Keratinocyte (primary cell): ENCODE data around the gene PCDHGB4. TPM values are rescaled to one million over a fixed set of nuclear protein-coding genes. Genes with fewer than 3 reads are reported as not detected.

Source experiments
- DNase-seq: peaks from one replicate; pipeline ENCODE4 v3.0.0-alpha.2; 2011; ENCODE audit warnings: low read depth, missing footprints, low spot score
- FAIRE-seq: peaks from 2 replicates; lab custom pipeline; 2011; peaks lifted over from hg19 to GRCh38; lab: Jason Lieb, UNC
- H2AFZ ChIP-seq: 2 replicates; pipeline ENCODE4 v1.6.0; 2012; ENCODE audit warnings: low read length, control low read depth, inconsistent platforms; ENCODE audit not compliant: control insufficient read depth
- H3K27ac ChIP-seq: 2 replicates; pipeline ENCODE4 v1.5.1; 2011; ENCODE audit warnings: low read length; ENCODE audit not compliant: control insufficient read depth, insufficient read depth
- H3K27me3 ChIP-seq: 3 replicates; pipeline ENCODE4 v1.6.0; 2011; ENCODE audit warnings: low read length; ENCODE audit not compliant: control insufficient read depth, insufficient read depth; ENCODE audit errors: extremely low read depth
- H3K36me3 ChIP-seq, 2 experiments: 2 replicates in 1 of 2; 3 replicates in 1 of 2; pipeline ENCODE4 v1.5.1; 2011; ENCODE audit warnings: low read length in 2 of 2, mild to moderate bottlenecking in 1 of 2; ENCODE audit not compliant: control insufficient read depth in 2 of 2, insufficient read depth in 2 of 2; ENCODE audit errors: extremely low read depth in 1 of 2
- H3K4me1 ChIP-seq: 3 replicates; pipeline ENCODE4 v1.5.1; 2011; ENCODE audit warnings: low read length; ENCODE audit not compliant: control insufficient read depth, insufficient read depth; ENCODE audit errors: extremely low read depth
- H3K4me2 ChIP-seq: 3 replicates; pipeline ENCODE4 v1.6.0; 2011; ENCODE audit warnings: low read depth, low read length; ENCODE audit not compliant: control insufficient read depth, insufficient read depth; ENCODE audit errors: extremely low read depth
- H3K4me3 ChIP-seq, 3 experiments: fragments of 200-600 bp in 1 of 3; sonication (generic) in 1 of 3; 2 replicates in 2 of 3; 3 replicates in 1 of 3; pipeline ENCODE4 v1.5.1; 2011 to 2016; ENCODE audit warnings: low read length in 3 of 3, mild to moderate bottlenecking in 3 of 3, control low read depth in 2 of 3, inconsistent platforms in 1 of 3, low read depth in 1 of 3, mixed read lengths in 1 of 3, mixed run types in 1 of 3, moderate library complexity in 1 of 3; ENCODE audit not compliant: control insufficient read depth in 2 of 3, insufficient read depth in 2 of 3; ENCODE audit errors: extremely low read depth in 1 of 3
- H3K79me2 ChIP-seq: 2 replicates; pipeline ENCODE4 v1.6.0; 2012; ENCODE audit warnings: low read length; ENCODE audit not compliant: control insufficient read depth, insufficient read depth
- H3K9ac ChIP-seq: 3 replicates; pipeline ENCODE4 v1.6.0; 2011; ENCODE audit warnings: low read length; ENCODE audit not compliant: control insufficient read depth, insufficient read depth; ENCODE audit errors: extremely low read depth
- H3K9me1 ChIP-seq: 3 replicates; pipeline ENCODE4 v1.6.0; 2011; ENCODE audit warnings: low read length; ENCODE audit not compliant: control insufficient read depth, insufficient read depth; ENCODE audit errors: extremely low read depth
- H3K9me3 ChIP-seq: 2 replicates; pipeline ENCODE4 v1.5.1; 2012; ENCODE audit warnings: low read depth, low read length; ENCODE audit not compliant: control insufficient read depth
- H4K20me1 ChIP-seq: 3 replicates; pipeline ENCODE4 v1.6.0; 2011; ENCODE audit warnings: low read length; ENCODE audit not compliant: control insufficient read depth, insufficient read depth; ENCODE audit errors: extremely low read depth
- EZH2 ChIP-seq: IDR thresholded peaks from one replicate; pipeline ENCODE4 v1.6.1; 2012; ENCODE audit warnings: inconsistent platforms, mild to moderate bottlenecking, low read length, moderate library complexity
- dilution Hi-C: fragments of 300-500 bp; cut with MboI; formaldehyde crosslinking; loops from one replicate; pipeline ENCODE4 v1.7.0; 2020; ENCODE audit warnings: low sequenced_read_pairs; ENCODE audit not compliant: extremely low pct_ligation_motif_present
- polyA plus RNA-seq, 5 experiments: library from polyadenylated mRNA; depleted of rRNA in 3 of 5; stranded (reverse) in 3 of 5; stranded (forward) in 1 of 5; unstranded in 1 of 5; fragments of >200 nt; gene quantifications; 1 replicate in 1 of 5; 2 replicates in 3 of 5; 3 replicates in 1 of 5; pipeline versions ENCODE4 v1.2.1 to v1.2.3, GENCODE V29; 2011 to 2012; ENCODE audit warnings: missing spikeins in 2 of 5, low read depth in 1 of 5, low replicate concordance in 1 of 5
- TF ChIP-seq, protein P1 (sequence below), 3 experiments: IDR thresholded peaks in 1 of 3; conservative IDR thresholded peaks in 1 of 3; optimal IDR thresholded peaks in 1 of 3; 2 replicates in 2 of 3; 3 replicates in 1 of 3; pipeline versions ENCODE3 to v1.5.1; 2011; ENCODE audit warnings: low read length in 3 of 3, mild to moderate bottlenecking in 3 of 3, moderate library complexity in 2 of 3, control low read depth in 1 of 3, inconsistent platforms in 1 of 3; ENCODE audit not compliant: insufficient read depth in 2 of 3; ENCODE audit errors: extremely low read depth in 1 of 3

The PCDHGB4 gene
- polyA plus RNA-seq, 1 donor (not counting 4 experiments of a cell fraction or from before 2014, with no cell fraction given): 1.6 TPM

DNA sequence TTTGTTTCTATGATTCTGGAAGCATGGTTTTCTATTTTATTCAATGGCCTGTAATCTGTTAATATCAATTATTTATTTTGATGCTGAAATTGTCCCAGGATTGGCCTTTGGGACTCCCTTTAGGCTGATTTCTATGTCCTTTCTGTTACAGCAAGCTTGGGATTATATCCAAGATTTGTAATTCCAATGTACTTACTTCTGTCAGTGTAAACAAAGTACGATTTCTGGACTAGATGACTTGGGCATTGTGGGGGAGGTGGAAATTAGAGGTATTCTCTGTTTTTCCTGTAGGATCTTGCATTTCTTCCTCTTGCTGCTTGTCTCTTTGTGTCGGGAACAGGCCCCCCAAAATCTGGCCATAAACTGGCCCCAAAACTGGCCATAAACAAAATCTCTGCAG, 46.5 kb downstream of the PCDHGB4 start:
- Histone ChIP-seq H3K27me3 (peaks cover 11% of the 10 kb centered on the region), H3K4me2 (no peak overlapping the region), H3K4me1 (no peaks in the 10 kb centered on the region), H2AFZ (no peak overlapping the region), H3K4me3 (no peak overlapping the region), H3K9ac (no peak overlapping the region), H3K79me2 (no peaks in the 10 kb centered on the region), H3K9me3 (peaks cover 14% of the 10 kb centered on the region), H3K9me1 (no peaks in the 10 kb centered on the region), H3K27ac (no peak overlapping the region), H4K20me1 (no peaks in the 10 kb centered on the region), H3K36me3 (no peaks in the 10 kb centered on the region)
- dilution Hi-C loops: no loop called here
- TF ChIP-seq, protein P1, sequence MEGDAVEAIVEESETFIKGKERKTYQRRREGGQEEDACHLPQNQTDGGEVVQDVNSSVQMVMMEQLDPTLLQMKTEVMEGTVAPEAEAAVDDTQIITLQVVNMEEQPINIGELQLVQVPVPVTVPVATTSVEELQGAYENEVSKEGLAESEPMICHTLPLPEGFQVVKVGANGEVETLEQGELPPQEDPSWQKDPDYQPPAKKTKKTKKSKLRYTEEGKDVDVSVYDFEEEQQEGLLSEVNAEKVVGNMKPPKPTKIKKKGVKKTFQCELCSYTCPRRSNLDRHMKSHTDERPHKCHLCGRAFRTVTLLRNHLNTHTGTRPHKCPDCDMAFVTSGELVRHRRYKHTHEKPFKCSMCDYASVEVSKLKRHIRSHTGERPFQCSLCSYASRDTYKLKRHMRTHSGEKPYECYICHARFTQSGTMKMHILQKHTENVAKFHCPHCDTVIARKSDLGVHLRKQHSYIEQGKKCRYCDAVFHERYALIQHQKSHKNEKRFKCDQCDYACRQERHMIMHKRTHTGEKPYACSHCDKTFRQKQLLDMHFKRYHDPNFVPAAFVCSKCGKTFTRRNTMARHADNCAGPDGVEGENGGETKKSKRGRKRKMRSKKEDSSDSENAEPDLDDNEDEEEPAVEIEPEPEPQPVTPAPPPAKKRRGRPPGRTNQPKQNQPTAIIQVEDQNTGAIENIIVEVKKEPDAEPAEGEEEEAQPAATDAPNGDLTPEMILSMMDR (optimal IDR thresholded peaks at IDR 0.05 in 1 of 3, IDR thresholded peaks at IDR 0.05 in 1 of 3, conservative IDR thresholded peaks at IDR 0.05 in 1 of 3; ENCODE audit: extremely low read depth in 1 of 3, insufficient read depth in 2 of 3, low read length in 3 of 3): no peak
- TF ChIP-seq EZH2: no peak
- DNase-seq (no peak), FAIRE-seq (no peak)

DNA sequence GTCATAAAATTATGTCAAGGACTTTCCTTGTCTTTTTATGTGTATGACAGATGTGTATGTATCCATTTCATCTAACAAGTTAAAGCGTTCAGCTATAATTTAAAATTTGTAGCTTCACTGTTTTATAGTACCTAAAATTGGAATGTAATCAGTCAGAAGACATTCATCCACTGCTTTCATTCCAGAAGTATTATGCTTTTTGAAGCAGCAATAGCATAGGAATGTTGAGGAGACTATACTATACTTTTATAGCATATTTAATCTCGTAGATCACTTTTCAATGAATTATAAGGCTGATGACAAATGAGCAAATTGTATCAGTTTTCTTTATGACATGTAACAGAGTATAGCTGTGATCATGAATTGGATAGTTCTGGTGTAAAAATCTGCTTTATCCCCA, 49.7 kb downstream of the PCDHGB4 start:
- H3K27me3 ChIP-seq: peaks cover under 1% of the 10 kb centered on the region
- dilution Hi-C loops: no loop called here
- peaks cover 11% of the 10 kb centered on the region for H3K9me3 ChIP-seq

More for the DNA sequence above, 49.7 kb downstream of the PCDHGB4 start:
- Histone ChIP-seq H3K4me1 (no peaks in the 10 kb centered on the region), H2AFZ (no peak overlapping the region), H3K27ac (no peak overlapping the region), H3K4me2 (no peak overlapping the region), H3K36me3 (no peaks in the 10 kb centered on the region), H3K9ac (no peak overlapping the region), H4K20me1 (no peaks in the 10 kb centered on the region), H3K4me3 (no peak overlapping the region), H3K79me2 (no peaks in the 10 kb centered on the region), H3K9me1 (no peaks in the 10 kb centered on the region)
- FAIRE-seq (no peak), DNase-seq (no peak)
- no peak for TF ChIP-seq EZH2
- TF ChIP-seq, protein P1 (optimal IDR thresholded peaks at IDR 0.05 in 1 of 3, IDR thresholded peaks at IDR 0.05 in 1 of 3, conservative IDR thresholded peaks at IDR 0.05 in 1 of 3; ENCODE audit: extremely low read depth in 1 of 3, insufficient read depth in 2 of 3, low read length in 3 of 3): no peak
